SU-DHL-6 (cell line): Measurements from ENCODE around the gene SOX1.

Experiments
- EZH2phosphoT487 ChIP-seq: fragments of 200-600 bp; sonication (generic), shearing (Covaris generic); conservative IDR thresholded peaks from 2 replicates; pipeline ENCODE4 v1.6.1; 2018; ENCODE audit warnings: mild to moderate bottlenecking, antibody characterized with exemption, low read length, moderate library complexity, mixed read lengths
- TF ChIP-seq, protein P1 (sequence below): fragments of 200-600 bp; sonication (generic); IDR thresholded peaks from one replicate; pipeline ENCODE4 v1.5.1; 2017; ENCODE audit warnings: antibody characterized with exemption, mild to moderate bottlenecking, low read length, moderate library complexity; ENCODE audit not compliant: insufficient read depth, poor library complexity, severe bottlenecking

DNA sequence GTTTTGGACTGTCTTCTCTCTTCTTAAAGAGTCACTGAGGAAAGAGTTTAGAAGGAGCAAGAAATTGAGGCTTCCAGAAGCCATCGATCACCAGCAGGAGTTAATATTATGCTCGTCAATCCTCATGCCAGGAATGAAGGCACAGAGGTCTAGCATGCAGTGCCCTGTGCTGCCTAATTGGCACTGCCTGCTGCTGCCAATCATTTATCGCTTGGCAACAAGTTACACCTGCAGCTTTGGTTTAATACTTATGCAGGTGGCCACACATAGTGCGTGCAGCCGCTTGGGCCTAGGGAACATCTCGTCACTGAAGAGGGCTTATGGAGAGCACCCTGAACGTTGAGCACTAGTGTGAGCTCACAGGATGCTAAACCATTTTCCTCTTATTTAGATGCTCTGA is 2.7 kb upstream of the SOX1 start:
- TF ChIP-seq, protein P1, sequence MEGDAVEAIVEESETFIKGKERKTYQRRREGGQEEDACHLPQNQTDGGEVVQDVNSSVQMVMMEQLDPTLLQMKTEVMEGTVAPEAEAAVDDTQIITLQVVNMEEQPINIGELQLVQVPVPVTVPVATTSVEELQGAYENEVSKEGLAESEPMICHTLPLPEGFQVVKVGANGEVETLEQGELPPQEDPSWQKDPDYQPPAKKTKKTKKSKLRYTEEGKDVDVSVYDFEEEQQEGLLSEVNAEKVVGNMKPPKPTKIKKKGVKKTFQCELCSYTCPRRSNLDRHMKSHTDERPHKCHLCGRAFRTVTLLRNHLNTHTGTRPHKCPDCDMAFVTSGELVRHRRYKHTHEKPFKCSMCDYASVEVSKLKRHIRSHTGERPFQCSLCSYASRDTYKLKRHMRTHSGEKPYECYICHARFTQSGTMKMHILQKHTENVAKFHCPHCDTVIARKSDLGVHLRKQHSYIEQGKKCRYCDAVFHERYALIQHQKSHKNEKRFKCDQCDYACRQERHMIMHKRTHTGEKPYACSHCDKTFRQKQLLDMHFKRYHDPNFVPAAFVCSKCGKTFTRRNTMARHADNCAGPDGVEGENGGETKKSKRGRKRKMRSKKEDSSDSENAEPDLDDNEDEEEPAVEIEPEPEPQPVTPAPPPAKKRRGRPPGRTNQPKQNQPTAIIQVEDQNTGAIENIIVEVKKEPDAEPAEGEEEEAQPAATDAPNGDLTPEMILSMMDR = no peak
- TF ChIP-seq EZH2phosphoT487 = no peak
